HG02938 (cell line): ENCODE results near the gene COPB1.
A peak's percentile ranks its signal among the peaks of the same experiment; 100 is the strongest.
"Not testable (repeated sequence)": the region's sequence is repeated elsewhere in the genome, so short reads cannot be mapped to it uniquely, and the experiment has no call there.

Source experiments
- ATAC-seq: cut with Tn5 transposase; IDR thresholded peaks from one replicate; pipeline ENCODE4 v1.9.1; 2021; ENCODE audit warnings: mild to moderate bottlenecking, moderate library complexity; ENCODE audit not compliant: unreplicated experiment

COPB1 gene, protein sequence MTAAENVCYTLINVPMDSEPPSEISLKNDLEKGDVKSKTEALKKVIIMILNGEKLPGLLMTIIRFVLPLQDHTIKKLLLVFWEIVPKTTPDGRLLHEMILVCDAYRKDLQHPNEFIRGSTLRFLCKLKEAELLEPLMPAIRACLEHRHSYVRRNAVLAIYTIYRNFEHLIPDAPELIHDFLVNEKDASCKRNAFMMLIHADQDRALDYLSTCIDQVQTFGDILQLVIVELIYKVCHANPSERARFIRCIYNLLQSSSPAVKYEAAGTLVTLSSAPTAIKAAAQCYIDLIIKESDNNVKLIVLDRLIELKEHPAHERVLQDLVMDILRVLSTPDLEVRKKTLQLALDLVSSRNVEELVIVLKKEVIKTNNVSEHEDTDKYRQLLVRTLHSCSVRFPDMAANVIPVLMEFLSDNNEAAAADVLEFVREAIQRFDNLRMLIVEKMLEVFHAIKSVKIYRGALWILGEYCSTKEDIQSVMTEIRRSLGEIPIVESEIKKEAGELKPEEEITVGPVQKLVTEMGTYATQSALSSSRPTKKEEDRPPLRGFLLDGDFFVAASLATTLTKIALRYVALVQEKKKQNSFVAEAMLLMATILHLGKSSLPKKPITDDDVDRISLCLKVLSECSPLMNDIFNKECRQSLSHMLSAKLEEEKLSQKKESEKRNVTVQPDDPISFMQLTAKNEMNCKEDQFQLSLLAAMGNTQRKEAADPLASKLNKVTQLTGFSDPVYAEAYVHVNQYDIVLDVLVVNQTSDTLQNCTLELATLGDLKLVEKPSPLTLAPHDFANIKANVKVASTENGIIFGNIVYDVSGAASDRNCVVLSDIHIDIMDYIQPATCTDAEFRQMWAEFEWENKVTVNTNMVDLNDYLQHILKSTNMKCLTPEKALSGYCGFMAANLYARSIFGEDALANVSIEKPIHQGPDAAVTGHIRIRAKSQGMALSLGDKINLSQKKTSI

DNA sequence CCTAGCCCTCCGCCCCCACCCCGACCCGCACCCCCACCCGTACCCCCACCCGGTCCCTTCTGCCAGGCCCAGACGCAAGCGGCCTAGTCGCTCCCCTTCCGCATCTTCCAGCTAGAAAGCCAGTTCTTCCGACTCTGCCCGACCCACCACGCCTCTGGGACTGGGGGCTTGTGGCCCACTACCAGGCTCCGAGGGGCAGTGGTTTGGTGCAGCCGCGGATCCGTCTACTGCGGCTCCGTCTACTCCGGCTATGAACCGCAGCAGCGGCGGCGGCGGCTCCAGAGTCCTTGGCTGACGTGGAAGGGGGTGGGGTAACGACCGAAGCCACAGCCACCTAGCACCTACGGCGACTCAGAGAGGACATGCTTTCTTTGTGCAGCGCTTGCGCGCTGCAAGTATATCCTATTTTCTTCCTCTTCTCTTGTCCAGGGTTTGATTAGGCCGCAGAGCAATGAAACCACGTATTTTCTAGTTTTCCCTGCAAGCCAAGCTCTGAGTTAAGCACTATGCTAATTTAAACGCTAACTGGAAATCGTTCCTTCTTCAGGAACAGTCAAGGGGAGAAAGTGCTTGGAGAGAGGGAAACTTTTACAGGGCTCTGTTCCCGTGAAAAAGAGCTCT lies at the start of gene COPB1:
Gene COPB1, minus strand, starts transcription at position 252 of the 621 bp plus-strand sequence. CDS start 883 bp downstream, outside the sequence.
- peak; percentile 84 for ATAC-seq

DNA sequence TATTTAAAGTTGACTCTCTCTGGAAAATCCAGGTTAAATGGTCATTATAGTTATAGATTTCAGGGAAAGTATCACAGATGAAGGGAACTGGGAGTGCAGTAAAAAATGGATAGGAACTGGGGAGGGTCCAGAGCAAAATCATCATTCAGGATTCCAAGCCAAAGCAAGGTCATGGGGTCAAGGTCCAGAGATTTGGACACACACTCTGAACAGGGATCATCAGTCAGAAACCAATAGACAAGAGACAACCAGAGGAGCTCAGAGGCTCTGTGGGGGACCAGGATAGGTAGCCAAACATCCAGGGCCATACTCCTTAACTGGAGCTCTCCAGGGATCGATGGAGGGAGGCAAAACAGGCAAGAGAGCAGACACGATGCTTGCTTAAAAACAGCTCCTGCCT lies 47.8 kb upstream of the COPB1 start:
- ATAC-seq: no peak

DNA sequence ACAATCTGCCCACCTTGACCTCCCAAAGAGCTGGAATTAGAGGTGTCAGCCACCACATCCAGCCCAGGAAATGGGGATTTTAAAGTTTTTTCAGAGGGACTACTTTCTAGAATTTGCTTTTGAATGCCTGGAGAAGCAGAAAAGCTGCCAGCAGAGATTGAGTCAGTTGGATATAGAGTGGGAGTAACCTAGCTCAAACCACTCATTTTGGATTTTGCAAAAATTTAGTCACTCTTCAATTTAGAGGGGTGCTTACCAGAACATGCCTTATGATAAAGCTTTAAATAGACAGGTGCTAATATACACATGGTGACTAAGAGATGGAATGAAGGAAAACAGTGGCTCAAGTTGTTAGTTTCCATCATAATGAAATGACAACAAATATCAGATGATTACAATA lies 47.1 kb upstream of the COPB1 start:
- no peak for ATAC-seq

DNA sequence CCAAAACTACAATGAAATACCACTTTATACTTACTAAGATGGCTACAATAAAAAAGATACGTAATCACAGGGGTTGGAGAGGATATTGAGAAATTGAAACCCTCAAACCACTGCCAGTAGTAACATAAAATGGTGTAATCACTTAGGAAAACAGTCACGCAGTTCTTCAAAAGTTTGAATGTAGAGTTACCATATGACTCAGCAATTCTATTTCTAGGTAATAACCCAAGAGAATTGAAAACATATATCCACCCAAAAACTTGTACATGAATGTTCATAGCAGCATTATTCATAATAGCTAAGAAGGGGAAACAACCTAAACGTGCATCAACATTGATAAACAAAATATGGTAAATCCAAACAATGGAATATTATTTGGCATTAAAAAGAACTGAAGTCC lies 45.0 kb upstream of the COPB1 start:
- ATAC-seq: peak; percentile 89

DNA sequence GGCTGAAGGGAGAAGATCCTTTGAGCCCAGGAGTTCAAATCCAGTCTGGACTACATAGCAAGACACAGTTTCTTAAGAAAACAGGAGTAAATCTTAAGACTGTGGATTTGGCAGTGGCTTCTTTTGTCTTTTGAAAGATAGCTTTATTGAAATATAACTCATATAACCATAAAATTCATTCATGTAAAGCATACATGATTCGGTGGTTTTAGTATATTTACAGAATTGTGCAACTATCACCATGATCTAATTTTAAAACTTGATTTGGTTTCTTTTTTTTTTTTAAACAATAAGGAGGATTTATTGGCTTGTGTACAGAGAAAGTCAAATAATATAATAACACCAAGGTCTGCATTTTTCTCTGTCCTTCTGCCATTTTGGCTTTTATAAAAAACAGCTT lies 43.6 kb upstream of the COPB1 start:
- ATAC-seq: no peak

DNA sequence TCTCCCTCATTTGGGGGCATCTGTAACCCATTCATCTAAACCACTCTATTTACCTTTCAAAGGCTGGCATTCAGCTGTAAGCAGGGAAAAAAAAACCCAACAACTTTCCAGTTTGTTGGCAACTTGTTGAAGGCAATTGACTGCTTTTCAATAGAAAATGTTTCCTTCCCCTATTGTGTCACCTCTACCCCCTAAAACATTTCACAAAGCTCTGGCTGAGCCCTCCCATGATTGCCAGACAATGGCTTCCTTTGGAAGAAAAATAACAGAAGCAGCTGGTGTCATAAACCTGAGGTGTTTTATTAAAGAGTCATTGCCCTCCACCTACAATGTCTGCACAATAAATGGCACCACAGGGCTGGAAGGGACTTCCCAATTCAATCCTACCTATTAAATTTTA lies 42.7 kb upstream of the COPB1 start:
- ATAC-seq: no peak

DNA sequence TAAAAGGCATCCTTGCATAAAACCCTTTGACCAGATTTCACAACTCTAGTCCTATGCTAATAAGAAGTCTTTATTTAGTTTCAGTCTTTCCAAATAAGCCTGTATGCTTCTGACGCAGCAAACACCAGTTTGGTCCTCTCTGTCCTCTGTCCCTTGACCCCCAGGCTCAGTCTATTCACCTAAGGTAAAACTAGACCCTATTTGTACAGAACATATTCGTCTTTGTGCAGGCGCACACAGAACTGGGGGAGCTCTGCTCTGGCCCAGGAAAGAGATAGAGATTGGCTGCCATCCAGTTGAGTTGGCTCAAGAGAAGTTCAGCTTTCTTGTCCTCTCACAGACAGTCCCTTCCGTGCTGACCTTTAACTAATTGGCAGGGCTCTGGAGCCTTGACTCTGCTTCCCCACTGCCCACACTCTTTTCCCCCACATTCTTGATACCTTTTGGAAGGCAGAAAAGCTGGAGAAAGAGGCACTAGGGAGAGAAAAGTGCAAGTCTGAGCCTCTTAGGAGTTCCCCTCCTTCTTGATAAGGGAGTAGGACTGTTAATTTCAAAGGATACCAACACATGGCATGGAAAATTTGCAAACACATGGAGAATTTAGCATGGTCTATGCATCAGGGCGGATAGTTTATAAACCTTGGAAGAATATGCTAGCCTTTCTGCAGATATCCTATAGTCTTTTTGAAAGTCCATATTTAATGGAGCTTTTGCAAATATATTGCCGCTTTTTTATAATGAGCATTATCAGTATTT lies 41.8 kb upstream of the COPB1 start:
- ATAC-seq: no peak

DNA sequence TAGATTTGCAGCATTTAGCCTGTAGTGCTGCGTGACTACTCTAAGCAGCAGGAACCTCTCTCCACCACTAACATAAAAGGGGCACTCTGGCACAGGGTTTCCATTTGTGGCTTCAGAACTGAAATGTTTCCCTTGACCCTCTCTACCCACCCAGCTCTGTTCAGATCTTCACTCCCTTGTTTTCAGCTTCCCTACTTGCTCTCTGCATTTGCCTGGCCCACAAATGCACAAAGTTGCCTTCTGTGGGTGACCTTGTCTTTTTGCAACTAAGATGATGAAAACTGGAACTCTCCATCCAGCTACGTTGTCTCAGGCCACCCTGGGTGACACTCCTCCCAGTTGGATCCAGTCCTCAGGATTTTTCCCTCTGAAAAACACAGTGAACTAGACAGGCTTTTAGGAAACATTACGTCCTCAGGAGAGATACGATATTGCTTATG lies 40.4 kb upstream of the COPB1 start:
- no peak for ATAC-seq

DNA sequence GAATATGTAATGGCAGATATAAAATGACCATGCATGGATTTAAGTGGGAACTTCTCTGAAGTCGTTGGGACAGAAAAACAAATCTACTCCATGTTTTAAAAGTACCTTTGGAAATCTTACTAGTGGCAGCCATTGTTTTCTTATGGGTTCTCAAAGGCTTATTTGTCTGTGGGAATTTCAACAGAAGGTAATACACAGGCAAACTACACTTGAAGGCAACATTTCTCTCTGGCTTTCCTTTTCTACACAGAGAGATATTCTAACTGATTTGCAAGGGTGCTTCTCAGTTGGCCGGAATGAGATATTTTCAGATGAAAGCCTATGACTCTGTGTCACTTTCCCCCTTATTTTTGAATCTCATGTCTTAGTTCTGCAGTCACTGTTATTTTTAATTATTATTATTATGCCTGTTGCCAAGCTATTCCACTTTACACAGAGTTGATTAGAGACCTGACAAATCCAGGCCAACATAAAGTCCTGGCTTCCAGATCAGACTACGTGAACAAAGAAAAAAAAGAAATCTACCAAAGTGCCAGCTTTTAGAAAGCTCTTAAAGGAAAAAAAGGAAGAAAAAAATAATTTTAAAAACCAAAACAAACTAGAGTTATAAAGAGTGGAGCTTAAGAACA lies 39.4 kb upstream of the COPB1 start:
- no peak for ATAC-seq

DNA sequence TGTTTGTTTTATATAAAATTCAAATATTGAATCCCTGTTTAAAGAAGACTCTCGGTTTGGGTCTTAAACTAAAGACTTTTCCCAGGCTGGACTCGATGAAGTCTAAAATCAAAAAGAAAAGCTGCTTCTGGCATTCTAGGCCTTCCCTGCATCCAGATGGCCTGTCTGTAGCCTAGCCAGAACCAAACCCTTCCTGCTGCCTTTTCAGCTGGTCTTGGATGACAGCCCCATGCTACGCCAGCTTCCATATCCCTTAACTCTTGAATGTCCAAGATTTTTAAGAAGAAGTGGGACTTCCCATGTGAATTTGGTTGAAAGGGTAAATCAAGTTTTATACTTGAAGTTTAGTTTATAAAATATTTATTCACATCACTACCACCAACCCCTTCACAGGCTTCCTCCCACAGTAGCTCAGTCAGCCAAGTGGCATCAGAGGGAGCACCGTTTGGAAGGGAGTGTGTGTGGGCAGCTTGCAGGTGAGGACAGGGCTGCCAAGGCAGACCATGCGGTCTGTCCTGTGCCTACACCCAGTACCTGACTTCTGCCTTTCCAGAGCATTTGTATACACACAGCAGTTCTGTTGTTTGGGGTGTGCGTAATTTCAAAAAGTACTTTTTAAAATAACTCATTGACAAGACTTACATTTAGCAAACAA lies 38.8 kb upstream of the COPB1 start:
- ATAC-seq: no peak

DNA sequence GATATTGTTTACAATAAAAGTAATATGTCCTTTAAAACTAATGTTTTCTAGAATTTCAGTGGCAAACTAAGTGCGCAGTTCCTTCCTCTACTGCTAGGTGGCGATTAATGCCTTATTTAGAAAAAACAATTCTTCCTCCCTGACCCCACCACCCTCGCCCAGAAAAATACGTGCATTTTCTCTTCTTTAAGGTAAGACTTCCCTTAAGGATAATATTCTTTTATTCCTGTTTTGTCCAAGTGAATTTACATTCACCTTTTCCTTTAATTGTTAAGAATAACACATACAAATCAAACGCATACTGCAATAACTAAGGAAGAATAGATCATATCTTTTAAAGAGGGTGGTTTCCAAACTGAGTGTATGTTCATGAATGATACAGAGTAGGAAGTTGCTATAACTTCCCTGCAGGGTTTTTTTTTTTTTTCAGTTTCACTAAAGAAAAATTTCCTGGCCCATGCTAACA lies 37.6 kb upstream of the COPB1 start:
- peak; percentile 63 for ATAC-seq

DNA sequence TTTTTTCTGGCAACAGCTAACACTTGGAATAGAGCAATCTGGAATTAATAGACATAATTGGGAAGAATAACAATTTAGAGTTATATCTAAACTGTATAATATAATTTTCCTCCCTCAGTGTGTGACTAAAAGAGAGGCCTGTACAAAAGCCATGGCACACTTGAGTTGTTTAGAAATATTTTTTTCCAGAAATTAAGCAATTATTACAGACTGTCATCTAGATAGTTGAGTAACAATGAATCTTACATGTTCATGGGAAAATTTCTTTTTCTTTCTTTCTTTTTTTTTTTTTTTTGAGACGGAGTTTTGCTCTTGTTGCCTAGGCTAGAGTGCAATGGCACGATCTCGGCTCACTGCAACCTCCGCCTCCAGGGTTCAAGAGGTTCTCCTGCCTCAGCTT lies 35.6 kb upstream of the COPB1 start:
- not testable (repeated sequence) for ATAC-seq

DNA sequence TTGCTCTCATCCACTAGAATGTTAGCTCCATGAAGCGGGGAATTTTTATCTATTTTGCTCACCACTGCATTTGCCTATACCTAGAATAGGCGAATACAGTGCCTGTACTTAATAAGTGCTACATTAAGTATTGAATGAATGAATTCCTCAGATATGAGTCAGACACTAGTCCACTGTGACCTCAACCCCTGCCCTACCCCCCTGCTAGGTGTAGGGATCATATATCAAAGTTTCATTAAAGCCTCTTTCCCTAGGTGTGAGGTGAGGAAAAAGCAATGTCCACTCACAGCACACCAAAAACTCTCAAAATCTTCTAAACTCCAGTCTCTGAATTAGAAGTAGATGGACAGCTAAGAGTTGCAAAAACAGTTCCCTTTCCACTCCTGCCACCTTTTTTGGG lies 30.3 kb upstream of the COPB1 start:
- no peak for ATAC-seq

DNA sequence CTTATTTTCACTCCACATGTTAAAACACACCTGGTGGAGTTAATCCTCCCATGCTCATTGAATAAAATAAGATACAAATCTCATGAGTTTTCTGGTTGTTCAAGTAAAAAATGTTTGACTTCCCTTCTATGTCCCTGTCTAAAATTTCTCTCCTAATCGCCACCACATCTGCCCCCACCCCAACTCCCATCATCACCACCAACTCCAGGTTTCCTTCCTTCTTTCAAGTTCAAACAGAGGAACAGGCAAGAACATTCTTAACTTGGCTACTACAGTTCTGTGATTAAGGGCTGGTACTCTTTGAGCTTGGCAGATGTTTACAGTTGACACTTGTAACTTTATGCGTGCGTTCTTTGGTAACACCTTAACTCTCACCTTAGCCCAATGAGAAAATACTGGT lies 29.7 kb upstream of the COPB1 start:
- no peak for ATAC-seq

DNA sequence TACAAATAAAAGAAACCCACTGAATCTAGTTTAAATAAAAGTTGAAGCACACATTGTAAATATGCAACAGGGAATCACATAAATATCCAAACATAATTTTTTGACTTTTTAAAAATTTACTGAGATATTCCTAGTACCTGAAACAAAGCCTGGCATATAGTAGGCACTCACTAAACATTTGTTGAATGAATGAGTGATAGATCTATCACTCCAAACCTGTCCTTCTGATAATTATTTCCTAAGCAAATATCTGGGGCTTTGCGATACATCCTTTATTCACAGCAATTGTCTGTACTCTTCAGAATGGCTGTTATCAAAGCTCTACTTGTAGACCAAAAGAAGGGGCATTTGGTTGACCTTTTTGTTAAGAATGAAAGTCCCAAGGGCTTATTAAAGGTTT lies 23.2 kb upstream of the COPB1 start:
- no peak for ATAC-seq

DNA sequence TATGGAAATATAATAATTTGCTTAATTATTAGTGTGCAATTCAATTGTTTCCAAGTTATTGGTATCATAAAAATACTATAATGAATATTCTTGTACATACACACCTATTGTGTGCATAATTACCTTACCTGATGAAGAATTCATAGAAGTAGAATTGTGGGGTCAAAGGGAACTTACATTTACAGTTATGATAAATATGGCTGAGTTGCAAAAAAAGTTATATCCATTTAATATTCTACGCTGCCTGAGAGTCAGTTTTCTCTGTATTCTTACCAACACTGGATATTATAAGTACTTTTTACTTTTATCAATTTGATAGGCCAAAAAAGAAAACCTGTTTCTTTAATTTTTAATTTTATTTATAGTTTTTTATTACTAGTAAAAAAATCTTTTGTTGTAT lies 22.6 kb upstream of the COPB1 start:
- ATAC-seq: no peak

DNA sequence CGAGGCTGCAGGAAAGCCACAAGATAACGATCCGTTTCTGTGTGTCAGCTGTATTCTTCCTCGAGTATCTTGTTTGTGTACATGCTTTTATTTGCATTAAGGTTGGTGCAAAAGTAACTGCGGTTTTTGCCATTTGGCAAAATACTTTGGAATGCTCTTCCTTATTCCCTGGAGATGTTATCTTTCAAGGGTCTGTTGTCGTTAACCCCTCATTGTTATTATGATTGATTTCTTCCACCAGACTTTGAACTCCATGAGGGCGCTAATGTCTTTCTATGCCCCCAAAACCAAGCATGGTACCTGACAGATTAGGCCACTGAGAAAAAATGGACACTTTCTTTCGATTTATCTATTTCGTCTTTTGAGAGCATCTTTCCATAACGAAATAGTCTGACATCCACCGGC lies 21.1 kb upstream of the COPB1 start:
- peak; percentile 1 for ATAC-seq

DNA sequence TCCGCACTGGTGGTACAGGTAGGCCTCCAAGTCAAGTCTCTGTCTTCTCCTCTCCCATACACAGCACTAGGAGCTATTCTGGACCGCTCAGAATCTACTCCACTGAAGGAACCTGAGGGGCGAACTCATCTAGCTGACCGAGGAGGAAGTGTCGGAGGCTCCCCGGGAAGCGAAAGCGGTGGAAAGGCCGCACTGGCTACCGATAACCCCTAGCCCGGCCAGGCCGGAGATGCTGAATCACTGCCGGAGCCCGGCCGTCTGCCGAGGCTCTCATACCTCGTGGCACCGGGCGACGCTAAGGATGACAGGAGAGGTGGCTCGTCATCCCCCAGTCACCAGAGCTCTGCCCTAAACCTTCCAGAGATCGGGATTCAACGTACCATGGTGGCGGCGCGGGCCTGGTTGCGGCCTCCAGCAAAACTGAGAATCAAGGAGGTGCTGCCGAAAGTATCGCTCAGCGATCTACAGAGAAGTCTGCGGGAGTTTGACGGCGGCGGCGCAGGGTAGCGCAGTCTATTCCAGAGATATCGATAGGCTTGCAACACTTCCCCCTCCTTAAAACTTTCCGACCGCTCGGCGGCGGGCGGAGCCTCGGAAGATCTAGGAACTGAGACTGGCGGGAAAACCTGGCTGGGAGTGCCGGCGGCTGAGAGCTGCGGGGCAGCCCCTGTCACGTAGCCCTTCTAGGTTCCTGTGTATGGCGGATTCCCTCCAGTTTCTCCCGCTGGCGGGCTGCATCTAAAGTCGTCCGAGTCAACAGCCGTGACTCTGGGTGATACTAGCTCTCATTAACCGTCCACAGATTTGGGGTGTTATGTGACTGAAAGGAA lies 20.5 kb upstream of the COPB1 start, which contains the start of gene PSMA1:
Gene PSMA1, minus strand, starts transcription at position 470 of the 830 bp plus-strand sequence. Its CDS starts 87 bp downstream, at position 383.
- ATAC-seq: peak; percentile 88

DNA sequence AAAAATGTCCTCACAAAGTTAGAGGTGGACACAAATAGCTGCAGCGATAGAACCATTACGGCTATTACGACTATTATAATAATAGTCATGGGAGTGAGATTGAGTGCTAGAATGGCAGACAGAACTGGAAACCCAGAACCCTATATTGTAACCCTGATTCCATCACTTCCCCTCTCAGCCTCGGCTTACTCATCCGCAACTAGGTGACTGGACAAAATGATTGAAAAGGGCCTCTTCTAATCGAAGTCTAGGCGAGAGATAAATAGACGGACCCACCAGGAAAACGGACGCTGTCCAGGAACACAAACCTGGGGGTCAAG lies 19.9 kb upstream of the COPB1 start:
- ATAC-seq: peak; percentile 9
